Measurements from ENCODE around the gene SKI.

DNA sequence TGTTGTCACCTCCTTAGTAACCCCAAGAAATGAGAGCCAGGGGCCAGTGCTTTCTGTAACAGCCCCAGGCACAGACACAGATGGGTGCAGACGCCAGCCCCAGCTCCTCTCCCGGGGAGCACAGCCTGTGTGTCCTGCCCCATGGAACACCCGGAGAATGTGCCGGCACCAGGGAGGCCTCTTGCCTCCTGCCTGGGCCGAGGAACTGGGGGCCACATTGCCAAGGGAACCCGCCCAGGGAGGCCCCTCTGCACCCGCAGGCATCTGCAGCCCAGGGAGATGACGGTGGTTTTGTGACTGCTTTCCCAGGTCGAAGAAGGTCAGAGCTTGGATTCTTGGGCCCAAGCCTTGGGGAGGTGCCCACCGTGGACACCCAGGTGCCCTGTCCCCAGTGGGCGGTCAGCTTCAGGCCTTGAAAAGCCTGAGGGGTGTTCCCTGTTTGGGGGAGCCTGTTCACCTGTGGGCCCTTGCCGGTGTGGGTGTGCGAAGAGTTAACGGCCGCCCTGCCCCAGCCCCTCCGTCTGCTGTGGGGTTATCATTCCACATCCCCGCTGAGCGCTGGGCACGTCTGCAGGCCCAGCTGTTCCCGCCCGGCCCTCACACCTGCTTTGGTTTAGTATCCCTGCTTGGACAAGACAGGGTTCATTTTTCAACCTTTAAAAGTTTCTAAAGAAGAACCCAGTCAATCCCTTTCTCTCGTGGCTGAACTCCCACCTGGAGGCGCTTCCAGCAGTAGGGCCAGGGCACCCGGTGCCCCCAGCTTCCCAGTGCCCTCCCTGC lies 100.7 kb downstream of the SKI start:
- TF ChIP-seq, protein P1, sequence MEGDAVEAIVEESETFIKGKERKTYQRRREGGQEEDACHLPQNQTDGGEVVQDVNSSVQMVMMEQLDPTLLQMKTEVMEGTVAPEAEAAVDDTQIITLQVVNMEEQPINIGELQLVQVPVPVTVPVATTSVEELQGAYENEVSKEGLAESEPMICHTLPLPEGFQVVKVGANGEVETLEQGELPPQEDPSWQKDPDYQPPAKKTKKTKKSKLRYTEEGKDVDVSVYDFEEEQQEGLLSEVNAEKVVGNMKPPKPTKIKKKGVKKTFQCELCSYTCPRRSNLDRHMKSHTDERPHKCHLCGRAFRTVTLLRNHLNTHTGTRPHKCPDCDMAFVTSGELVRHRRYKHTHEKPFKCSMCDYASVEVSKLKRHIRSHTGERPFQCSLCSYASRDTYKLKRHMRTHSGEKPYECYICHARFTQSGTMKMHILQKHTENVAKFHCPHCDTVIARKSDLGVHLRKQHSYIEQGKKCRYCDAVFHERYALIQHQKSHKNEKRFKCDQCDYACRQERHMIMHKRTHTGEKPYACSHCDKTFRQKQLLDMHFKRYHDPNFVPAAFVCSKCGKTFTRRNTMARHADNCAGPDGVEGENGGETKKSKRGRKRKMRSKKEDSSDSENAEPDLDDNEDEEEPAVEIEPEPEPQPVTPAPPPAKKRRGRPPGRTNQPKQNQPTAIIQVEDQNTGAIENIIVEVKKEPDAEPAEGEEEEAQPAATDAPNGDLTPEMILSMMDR (IDR thresholded peaks at IDR 0.05), result no peak
- TF ChIP-seq POLR2A (IDR thresholded peaks at IDR 0.05), result no peak

Measured in breast epithelium (tissue), 3 donors.